Fibroblast of the conjunctiva (primary cell): Measurements from ENCODE around the gene C15orf40.
"Not testable (repeated sequence)": the region's sequence is repeated elsewhere in the genome, so short reads cannot be mapped to it uniquely, and the experiment has no call there.

Experiments
- DNase-seq: peaks from one replicate; pipeline ENCODE4 v3.0.0-alpha.2; 2010; ENCODE audit warnings: low read depth

Gene C15orf40

DNA sequence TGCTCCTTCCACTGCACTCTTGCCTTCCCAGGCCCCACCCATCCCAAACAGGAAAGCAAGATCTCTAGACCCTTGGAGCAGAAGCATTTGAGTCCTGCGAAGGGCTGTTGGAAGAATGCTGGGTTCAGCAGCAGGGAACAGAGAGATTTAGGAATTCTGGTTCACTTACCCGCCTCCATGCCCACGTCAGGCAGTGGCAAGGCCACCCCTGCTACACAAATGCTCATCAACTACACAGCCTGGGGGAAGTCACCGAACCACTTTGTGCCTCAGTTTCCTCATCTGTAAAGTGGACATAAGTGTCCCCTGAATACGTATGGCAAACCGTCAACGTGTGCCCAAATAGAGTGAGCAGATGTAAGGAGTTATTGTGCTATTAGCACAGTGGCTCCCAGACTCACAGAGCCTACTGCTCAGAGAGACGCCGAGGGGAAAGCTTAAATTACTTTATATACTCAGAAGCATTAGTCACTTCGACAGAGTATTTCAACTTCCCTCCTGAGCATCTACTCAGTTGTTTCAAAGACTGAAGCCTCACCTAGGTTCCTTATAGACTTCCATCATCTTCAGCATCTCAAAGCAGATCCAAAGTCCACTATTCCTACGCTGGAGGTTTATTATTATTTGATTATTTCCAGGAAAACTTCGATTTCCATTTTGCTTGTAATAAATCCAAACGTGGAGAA lies 59.8 kb downstream of the C15orf40 start:
- no peak for DNase-seq

GRCh38 chr15:82950746-82951370 lies 60.6 kb downstream of the C15orf40 start:
- DNase-seq: no peak

DNA sequence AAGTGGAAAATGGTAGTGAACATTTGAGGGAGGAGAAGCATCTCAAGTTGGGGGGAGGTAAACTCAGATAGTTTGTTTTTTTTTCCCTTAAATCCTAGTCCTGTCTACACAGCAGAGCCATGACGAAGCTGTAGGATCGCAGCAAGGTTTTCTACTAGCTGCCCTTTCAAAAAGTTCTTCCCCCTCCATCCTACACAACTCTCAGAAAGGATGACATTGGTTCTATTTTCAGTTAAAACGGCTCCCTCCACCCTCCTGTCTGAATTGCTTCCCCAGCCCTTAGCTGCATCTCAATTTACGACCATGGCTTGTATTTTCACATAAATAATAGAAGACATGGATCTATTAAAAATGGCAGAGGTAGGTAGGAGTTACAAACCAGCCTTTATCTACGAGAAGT lies 61.1 kb downstream of the C15orf40 start:
- DNase-seq: no peak

GRCh38 chr15:82946155-82946701 lies 65.2 kb downstream of the C15orf40 start:
- no peak for DNase-seq

DNA sequence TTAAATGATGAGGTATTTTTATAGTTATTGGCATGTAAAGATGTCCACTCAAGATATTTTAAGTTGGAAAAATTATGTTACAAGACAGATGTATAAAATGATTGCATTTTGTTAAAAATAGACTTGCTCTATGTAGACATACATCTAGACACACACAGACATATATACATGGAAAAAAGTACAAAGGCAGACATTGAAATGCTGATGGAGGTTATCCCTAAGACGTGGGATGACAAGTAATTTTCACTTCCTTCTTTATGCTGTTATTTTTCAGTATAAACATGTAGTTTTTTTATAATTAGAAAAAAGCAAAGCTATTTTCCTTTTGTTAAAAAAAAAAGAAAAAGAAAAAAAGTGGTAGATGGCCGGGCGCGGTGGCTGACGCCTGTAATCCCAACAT lies 66.1 kb downstream of the C15orf40 start:
- DNase-seq: no peak

DNA sequence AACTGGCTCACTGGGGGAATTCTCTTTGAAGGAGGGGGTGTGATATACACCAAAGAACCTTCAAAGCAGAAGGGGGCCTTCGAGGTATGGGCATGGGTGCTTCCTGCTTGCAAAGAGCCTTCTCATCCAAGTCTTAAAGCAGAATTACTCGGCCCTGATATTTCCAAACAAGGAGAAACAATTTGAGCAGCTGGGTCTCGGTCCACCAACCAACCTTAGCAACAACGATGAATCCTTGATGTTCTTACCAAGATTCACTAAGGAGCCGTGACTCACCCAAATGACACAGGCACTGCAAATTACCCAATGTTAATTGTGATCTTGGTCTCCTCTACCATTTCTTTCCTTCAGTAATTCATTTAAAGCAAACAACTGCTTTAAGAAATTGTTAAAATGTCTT lies 66.6 kb downstream of the C15orf40 start:
- DNase-seq: no peak

GRCh38 chr15:82944056-82944455 lies 67.4 kb downstream of the C15orf40 start:
- no peak for DNase-seq

GRCh38 chr15:82943176-82943575 lies 68.3 kb downstream of the C15orf40 start:
- DNase-seq: no peak

DNA sequence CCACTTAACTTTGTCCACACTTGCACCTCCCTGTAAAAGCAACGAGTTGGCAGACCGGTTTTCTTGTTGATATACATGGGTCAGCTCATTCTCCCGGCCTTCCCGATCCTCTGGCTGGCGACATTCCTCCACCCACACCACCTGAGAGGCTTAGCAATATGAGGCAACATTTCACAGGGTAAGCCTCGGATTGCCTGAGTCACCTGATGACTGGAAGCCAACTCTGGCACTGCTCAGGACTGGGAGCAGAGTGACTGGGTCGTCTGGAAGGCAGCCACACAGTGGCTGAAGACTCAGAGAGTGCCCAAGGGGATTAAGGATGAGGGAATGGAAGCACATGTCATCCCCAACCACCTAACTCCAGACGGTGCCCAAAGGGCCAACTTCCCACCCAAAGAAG lies 68.7 kb downstream of the C15orf40 start:
- DNase-seq: no peak

GRCh38 chr15:82939678-82940077 lies 71.8 kb downstream of the C15orf40 start:
- DNase-seq: not testable (repeated sequence)
